Ovary (tissue), 3 donors: ENCODE data around the gene OR5AU1.

Experiments used
- POLR2A ChIP-seq: fragments of 450-650 bp; IDR thresholded peaks from one replicate; pipeline ENCODE4 v1.6.1; 2017; ENCODE audit warnings: antibody characterized with exemption, mild to moderate bottlenecking, moderate library complexity
- TF ChIP-seq, protein P1 (sequence below), 3 donors: fragments of 450-650 bp in 2 of 3; fragments of 200-600 bp in 1 of 3; IDR thresholded peaks; one replicate each; pipeline versions ENCODE4 v1.5.1 to v1.8.0; 2016 to 2022; ENCODE audit warnings: antibody characterized with exemption in 3 of 3, mild to moderate bottlenecking in 1 of 3
- donor health status: DM: no; HTN: no; CAD: no.

DNA sequence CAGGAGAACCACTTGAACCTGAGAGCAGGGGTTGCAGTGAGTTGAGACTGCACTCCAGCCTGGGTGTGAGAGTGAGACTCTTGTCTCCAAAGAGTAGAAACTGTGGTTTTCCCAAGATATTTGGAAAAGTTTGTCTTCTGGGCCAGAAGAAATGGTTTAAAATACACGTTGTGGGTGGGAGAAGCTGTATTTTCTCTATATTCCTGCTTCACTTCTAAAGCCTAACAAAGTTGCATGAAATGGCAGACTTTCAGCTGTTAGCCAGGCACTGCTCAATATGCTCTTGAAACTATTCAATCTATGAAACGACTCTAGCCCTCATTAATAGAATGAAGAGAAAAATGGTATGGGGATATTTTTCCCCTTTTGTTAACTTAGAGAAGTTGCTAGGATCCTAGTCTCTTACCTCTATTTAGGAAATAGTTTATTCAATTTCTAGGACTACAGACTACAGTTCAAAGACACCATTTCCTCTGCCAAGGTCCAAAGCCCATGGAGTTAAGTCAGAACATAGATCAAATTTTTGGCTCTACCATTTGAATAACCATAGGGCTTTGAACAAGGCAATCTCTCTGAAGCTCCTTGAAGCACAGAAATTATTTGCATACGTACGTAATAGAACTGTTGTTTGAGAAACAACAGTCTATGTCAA, 49.3 kb upstream of the OR5AU1 start:
- TF ChIP-seq, protein P1, sequence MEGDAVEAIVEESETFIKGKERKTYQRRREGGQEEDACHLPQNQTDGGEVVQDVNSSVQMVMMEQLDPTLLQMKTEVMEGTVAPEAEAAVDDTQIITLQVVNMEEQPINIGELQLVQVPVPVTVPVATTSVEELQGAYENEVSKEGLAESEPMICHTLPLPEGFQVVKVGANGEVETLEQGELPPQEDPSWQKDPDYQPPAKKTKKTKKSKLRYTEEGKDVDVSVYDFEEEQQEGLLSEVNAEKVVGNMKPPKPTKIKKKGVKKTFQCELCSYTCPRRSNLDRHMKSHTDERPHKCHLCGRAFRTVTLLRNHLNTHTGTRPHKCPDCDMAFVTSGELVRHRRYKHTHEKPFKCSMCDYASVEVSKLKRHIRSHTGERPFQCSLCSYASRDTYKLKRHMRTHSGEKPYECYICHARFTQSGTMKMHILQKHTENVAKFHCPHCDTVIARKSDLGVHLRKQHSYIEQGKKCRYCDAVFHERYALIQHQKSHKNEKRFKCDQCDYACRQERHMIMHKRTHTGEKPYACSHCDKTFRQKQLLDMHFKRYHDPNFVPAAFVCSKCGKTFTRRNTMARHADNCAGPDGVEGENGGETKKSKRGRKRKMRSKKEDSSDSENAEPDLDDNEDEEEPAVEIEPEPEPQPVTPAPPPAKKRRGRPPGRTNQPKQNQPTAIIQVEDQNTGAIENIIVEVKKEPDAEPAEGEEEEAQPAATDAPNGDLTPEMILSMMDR (IDR thresholded peaks at IDR 0.05) = no peak
- TF ChIP-seq POLR2A = no peak
